HG02973 (cell line): Measurements from ENCODE around the gene MAP2K5.

Source experiments
- ATAC-seq: cut with Tn5 transposase; IDR thresholded peaks from one replicate; pipeline ENCODE4 v1.9.1; 2021; ENCODE audit warnings: moderate library complexity; ENCODE audit not compliant: unreplicated experiment

Gene MAP2K5

GRCh38 chr15:67801926-67802914, 259.7 kb downstream of the MAP2K5 start:
- ATAC-seq: no peak

- ATAC-seq: no peak
Observed at GRCh38 chr15:67803299-67803698, 260.8 kb downstream of the MAP2K5 start.

DNA sequence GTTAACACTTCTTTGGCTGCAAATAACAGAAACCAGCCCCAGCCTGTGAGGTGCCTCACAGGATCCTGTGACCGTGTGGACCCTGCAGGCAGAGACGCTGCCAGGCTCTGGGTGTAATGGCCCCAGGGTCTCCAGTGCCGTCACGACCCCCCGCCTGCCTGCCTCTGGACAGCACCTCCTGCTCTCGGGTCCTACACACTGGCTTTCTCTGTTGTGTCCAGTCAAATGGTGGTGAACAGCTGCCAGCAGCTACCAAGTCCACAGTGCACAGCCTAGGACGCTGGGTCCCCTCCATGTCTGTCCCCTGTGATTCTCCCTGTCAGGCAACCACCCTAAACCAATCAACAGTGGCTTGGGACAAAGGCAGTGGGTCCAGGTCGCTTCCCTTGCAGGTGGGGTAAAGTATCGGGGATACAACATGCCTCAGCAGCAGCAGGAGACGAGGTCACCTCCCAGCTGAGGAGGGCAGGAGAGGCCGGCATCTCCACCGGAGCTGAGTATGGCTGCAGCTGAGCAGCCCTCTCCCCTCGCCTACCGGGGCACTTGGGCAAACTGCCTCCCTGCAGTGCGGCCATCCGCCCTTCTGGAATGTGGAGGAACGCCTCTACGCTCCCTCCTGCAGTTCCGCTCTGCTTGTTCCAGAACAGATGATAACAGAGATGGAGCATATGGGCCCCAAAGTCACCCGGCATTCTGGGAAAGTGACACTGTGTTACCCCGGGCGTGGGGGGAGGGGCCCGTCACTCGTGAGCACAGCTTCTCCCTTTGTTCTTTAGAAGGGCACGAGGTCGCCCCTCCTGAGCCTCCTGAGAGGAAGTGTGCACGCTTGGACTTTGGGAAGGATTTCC, 261.7 kb downstream of the MAP2K5 start:
- ATAC-seq: no peak

- ATAC-seq: no peak
Observed at GRCh38 chr15:67805008-67805665, 262.6 kb downstream of the MAP2K5 start.

GRCh38 chr15:67805666-67806516, 263.4 kb downstream of the MAP2K5 start:
- no peak for ATAC-seq

DNA sequence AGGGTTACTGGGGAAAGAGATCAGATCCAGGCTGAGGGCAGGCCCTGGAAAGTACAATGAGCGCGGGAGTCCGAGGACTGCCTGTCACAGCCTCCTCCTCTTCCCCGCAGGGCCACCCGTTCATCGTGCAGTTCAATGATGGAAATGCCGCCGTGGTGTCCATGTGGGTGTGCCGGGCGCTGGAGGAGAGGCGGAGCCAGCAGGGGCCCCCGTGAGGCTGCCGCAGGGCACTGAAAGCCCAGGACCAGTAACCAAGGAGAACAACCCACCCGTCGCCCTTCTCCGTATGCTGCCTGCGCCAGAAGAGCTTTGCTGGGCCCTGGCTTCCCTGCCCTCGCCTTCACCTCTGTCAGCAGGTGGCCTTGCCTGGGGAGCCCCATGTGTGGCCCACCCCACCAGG, 264.0 kb downstream of the MAP2K5 start:
- no peak for ATAC-seq

GRCh38 chr15:67807141-67807540, 264.6 kb downstream of the MAP2K5 start:
- ATAC-seq: no peak

- ATAC-seq: no peak
Observed at GRCh38 chr15:67807836-67808235, 265.3 kb downstream of the MAP2K5 start.

DNA sequence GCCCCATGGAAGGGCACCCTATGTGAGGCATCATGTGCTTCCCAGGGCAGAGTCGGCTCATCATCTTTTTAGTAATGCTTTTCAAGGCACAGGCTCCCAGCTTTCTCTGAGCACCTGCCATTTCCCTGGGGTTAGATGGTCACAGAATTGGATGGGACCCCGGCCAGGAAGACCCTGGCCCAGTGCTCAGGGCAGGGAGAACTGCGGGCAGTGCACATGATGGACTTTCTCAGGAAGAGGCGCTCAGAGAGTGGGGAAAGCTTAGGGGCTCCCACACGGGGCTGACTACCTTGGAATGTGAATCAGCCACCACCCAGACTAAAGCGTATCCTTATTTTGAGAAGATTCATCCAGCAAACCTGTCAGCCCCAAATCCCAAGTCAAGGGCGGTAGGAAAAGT, 266.3 kb downstream of the MAP2K5 start:
- no peak for ATAC-seq

DNA sequence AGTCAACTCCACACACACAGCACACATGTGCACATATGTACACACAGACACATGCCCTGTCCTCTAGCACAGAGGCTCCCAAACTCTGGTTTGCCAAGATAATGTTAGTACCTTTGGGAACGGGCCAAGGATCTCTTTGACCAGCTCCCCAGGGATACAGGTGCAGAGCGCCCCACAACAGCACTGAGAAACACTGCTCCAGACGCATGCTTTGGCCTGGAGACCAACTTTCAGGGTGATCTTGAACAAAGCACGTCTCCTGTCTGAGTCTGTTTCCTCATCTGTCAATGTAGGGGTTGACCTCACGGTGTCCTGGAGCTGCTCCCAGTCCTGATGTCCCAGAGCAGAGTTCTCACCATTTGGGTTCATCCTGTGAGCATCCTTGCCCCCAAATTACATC, 266.9 kb downstream of the MAP2K5 start:
- ATAC-seq: no peak

- ATAC-seq: no peak
Observed at GRCh38 chr15:67809866-67810265, 267.4 kb downstream of the MAP2K5 start.

DNA sequence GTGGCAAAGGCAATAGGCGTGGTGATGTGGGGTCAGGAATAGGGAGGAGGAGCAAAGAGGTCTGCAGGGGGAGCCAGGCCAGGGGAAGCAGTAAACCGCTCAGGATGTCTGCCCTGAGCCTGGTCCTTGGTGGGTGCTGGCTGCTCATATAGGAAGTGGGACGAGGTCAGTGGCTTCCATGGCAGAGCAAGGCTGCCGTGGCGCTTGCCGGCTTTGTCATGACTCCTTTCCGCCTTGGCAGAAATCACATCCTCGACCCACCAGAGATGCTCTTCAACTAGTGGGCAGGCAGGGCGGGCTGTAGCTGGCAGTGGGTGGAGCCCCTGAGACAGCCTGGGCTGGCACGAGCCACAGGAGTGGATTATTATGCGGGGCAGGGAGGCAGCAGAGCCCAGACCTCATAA, 269.7 kb downstream of the MAP2K5 start:
- ATAC-seq: no peak

- no peak for ATAC-seq
Observed at GRCh38 chr15:67813104-67813634, 270.7 kb downstream of the MAP2K5 start.

DNA sequence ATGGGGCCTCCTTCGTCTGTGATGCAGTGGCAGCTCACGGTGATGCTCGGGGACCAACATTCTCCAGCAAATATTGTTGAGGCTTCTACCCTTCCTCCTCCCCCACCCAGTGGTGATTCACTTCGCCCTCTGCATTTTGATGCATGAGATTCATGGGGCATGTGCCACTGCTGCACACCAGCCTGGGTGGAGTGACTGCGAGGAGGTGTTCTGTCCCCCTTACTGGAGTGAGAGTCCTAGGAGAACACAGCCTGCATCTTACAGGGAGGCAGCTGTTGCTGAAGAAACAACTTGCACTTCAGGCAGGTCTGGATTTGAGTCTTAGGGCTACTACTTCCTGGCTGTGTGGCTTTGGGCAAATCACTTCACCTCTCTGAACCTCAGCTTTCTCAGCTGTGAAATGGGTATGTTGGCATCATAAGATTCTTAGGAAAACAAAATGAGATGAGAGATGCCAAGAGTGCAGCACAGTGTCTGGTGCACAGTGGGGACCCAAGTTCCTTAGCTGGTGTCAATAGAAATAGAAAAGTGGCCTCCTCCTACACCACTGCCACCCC, 272.6 kb downstream of the MAP2K5 start:
- ATAC-seq: no peak

- no peak for ATAC-seq
Observed at GRCh38 chr15:67816668-67817067, 274.2 kb downstream of the MAP2K5 start.

- ATAC-seq: no peak
Observed at GRCh38 chr15:67818464-67818863, 276.0 kb downstream of the MAP2K5 start.

GRCh38 chr15:67819636-67820035, 277.1 kb downstream of the MAP2K5 start:
- ATAC-seq: no peak

- ATAC-seq: no peak
Observed at GRCh38 chr15:67820122-67820991, 277.9 kb downstream of the MAP2K5 start.
